Stimulated activated CD4-positive, alpha-beta T cell treated with anti-CD3 and anti-CD28 coated beads, Interleukin-1b, Interleukin-23, amount 100 ng/mL, for 24 hours (primary cell): Measurements from ENCODE around the gene IWS1.
"Not testable (repeated sequence)": the region's sequence is repeated elsewhere in the genome, so short reads cannot be mapped to it uniquely, and the experiment has no call there.

ENCODE experiments used
- DNase-seq, 4 experiments: peaks; one replicate each; pipeline ENCODE4 v3.0.0-alpha.2; 2020; ENCODE audit warnings: low read depth in 4 of 4, low spot score in 1 of 4

Gene IWS1

DNA sequence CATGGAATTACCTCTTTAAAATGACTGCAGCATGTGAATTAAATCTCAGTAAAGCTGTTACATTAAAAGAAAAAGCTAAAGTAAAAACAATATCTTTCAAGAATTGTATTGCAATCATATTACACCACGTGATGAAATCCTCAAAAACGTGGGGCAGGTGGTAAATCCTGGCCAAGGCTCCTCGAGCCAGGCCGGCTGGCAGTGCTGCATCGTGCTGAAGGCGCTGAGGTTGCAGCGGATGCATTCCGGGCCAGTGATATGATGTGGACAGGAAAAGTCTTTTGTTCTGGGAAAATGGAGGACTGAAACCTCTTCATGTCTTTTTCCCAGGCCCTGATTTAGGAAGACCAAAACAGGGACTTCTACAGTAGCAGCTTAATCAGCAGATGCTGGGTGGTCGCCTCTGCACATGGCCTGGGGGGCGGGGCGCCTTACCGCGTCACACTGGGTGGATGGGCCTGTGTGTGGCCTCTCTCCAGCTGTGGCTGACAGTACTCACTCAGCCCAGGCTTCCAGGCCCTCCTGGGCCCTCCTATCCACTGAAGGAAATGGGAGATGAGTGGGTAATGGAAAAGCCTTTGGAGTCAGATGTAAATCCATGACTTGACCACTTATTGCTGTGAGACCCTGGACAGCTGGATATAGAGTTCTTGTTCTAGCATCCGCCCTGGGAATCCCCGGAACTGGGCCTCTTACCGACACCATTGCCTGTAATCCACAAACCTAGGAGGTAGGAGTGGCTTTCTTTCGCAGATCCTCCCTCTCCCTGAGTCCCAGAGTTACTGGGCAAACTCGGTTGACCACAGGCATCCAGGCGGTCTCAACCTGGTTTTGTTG lies 62.9 kb downstream of the IWS1 start:
- no peak for DNase-seq

DNA sequence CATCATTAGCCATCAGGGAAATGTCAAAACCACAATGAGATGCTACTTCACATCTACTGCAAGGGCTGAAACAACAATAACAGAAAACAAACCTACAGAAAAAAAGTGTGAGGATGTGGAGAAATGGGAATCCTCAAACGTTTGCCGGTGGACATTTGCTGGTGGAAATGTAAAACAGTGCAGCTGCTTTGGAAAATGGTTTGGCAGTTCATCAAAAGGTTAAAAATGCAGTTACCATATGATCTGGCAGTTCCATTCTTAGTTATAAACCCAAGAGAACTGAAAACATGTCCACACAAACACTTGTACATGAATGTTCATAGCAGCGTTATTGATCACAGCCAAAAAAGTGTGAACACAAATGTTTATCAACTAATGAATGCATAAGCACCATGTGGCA lies 63.8 kb downstream of the IWS1 start:
- DNase-seq: no peak

DNA sequence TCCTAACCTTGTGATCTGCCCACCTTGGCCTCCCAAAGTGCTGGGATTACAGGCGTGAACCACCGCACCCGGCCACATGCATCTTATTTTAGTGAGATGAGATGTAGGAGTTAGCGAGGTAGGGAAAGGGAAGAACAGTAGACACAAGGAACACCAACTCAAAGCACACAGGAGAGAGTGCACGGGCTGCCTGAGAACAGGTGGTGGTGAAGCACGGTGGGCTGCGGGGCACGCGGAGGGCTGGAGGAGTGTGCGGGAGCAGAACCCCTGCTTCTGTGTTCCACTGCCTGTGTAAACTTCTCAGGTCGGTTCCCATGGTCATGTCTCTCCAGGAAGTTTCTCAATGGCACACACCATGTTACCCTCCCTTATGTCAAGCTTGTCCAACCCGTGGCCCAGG lies 69.3 kb downstream of the IWS1 start:
- DNase-seq: no peak

DNA sequence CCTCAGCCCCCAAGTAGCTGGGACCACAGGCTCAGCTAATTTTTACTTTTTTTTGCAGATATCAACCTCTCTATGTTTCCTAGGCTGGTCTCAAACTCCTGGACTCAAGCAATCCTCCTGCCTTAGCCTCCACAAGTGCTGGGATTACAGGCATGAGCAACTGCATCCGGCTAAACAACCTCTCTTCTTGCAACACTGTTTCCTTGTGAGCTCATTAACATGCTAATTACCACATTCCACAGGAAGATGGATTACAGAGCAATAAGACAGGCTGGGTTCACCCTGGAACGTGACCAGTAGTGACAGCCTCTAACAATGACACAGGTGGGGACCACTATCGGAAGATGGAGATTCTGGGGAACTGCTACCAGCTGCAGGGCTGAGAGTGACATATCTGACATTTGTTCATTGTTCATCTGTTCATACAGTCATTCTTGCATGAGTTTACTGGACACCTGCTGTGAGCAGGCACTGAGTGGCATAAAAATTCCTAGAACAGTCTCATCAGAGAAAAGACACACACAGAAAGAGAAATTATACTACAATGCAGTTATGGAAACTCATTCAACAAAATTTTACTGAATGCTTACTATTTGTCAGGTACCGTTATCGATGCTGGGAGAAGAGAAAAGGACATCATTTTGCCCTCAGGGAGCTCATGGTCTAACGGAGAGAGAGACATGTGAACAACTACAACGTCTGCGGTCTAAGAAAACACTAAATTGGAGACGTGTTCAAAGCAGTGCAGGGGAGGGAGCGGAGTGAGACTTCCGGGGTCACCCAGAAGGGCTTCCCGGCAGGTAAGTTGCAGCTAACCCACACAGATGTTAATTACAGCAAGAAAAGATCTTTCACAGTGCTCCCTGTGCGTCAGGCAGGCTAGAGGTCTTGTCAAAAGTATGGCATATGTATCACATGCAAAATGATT lies 70.5 kb downstream of the IWS1 start:
- no peak for DNase-seq

DNA sequence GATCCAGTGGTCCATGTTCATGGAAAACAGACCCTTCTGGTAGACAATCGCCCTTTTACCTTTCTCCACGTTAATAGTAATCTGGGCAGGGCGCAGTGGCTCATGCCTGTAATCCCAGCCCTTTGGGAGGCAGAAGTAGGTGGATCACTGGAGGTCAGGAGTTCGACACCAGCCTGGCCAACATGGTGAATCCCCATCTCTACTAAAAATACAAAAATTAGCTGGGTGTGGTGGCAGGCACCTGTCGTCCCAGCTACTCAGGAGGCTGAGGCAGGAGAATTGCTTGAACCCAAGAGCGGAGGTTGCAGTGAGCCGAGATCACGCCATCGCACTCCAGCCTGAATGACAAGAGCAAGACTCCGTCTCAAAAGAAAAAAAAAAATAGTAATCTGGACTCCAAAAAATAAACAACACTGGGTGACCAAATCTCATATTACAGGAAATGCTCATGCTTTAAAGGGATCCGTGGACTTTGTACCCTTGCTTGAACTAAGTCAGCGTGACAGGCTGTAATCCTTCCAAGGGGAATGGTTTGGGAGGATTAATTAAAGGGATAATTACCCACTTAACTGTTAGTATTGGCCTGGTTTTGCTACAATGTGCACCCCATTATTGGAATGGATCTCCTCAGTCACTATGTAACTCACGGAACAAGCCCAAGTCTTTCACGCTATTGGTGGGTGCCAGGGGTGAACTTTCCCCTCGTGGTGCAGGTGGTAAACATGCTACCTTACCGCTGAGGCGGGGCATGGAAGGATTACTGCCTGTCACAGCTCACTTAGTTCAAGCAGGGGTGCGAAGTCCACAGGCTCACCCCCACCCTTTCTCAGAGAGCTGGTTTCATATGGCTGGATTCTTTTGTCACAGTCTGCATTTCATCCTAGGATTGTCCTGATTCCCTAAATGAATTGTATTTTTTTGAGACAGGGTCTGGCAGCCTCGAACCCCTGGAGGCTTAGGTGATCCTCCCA lies 71.4 kb downstream of the IWS1 start:
- DNase-seq: no peak

DNA sequence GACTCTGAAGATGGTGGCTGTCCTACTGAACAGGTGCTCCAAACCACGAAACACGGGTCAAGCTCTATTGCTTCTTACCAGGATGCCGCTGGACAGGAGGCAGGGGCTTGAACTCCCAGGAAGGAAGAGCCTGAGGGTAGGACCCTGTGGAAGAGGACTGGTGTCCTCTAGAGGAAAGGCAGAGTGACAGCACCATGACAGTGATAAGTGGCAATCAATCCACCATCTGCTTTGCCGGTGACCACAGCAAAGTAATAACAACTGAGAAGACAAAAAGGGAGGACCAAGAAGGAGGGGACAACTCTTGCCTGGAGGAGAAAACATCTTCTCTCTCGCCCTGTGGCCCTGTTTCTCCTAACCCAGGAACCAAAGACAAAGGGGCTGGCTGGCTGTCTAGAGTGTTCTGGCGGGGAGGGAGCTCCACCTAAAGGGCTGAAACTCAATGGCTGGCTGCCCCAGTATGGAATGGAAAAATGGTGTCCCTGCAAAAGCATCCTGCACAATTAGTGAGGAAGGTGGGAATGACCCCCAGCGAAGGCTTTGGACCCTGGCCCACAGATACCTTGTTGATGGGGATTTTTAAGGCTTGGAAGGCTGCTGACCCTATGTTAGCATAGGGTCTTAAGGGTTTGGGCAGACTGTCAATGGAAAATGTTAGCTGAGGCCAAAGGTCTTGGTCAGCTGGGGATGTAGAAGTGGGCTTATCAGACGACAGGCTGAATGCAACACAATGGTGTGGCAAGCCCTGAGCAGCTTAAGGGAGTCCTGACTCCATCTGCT lies 72.7 kb downstream of the IWS1 start:
- DNase-seq: no peak

DNA sequence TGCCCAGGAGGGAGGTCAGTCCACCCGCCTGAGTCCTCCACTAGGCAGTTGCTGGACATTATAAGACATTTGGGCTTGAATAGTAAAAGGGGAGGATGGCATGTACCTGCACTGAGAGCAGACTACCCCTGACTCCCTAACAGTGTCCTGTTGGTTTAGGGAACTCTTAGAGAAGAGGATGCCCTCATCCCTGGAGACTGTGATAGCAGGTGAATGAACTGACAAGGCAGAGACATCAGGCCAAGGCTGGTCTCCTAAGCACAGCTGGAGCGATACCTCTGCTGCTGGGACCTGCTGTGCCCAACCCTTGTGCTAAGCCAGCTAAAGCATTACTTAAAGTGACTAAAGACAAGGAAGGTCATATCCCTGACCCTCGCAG lies 73.3 kb downstream of the IWS1 start:
- no peak for DNase-seq

DNA sequence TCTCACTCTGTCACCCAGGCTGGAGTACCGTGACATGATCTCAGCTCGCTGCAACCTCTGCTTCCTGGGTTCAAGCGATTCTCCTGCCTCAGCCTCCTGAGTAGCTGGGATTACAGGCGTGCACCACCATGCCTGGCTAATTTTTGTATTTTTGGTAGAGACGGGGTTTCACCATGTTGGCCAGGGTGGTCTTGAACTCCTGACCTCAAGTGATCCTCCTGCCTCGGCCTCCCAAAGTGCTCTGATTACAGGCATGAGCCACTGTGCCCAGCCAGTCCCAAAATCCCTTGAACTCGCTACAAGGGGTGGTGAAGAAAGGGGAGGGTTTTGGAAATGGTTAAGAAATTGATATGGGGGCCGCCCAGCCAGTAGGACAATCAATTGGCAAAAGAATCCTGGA lies 73.9 kb downstream of the IWS1 start:
- DNase-seq: not testable (repeated sequence)

DNA sequence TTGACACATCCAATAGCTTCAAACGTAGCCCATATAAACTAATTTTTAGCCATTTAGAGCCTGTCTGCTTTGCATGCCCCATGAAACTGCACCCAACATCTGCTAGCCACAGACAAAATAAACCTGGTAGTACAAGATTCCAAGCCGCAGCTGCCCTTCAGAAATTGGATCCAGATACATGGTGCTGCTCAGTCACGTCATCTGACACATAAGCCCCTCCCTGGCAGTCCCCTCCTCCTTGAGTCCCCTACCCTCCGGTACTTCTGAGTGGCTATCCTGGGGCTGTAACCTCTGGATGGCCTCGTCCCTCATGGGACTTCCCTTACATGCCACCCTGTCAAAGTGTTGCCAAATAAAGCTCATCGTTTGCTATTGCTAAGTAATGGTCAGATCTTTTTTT lies 74.3 kb downstream of the IWS1 start:
- no peak for DNase-seq

DNA sequence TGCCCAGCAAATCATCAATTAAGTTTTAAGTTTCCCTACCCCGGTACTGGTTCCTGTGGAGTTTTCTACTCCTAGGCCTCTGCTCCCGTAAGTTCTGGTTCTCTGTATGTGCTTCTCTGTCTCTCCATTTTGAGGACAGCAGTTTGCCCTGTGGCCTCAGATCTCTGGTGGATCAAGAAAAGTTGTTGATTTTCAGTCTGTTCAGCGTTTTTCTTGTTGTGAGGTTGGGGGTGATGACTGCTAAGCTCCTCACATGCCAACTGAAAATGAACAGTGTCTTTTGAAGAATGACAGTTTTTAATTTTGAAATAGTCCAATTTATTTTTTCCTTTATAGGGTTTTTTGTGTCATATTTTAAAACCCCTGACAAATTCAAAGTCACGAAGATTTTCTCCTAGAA lies 76.4 kb downstream of the IWS1 start:
- DNase-seq: no peak

DNA sequence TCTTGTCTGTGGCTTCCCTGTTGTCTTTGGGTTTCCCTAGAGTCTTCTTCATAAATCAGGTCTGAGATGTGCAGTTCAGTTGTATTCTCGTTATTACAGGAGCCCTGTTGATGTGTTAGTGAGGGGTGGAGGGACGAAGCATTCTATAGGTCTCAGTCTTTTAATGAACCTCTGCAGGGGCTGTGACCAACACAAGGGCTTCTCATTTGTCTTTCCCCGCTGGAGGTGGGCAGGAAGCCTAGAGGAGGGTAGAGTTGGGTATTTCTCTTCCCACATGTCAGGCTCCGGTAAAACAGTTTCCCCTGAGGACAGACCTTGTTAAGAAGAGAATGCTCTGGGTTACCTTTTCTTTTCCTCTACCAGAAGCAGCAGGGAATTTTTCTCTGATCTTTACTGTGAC lies 76.9 kb downstream of the IWS1 start:
- DNase-seq: no peak

DNA sequence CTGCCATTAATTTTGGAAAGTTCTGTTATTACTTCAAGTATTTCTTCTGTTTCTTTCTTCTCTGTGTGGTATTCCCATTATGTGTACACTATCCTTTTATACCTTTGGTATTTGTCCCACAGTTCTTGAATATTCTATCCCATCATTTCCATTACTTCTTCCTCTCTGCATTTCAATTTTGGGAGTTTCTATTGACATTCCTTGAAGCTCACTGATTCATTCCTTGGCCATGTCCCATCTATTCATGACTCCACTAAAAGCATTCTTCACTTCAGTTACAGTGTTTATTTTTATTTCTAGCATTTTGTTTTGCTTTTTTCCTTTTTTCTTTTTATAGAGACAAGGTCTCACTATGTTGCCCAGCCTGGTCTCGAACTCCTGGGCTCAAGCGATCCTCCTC lies 77.8 kb downstream of the IWS1 start:
- DNase-seq: no peak

DNA sequence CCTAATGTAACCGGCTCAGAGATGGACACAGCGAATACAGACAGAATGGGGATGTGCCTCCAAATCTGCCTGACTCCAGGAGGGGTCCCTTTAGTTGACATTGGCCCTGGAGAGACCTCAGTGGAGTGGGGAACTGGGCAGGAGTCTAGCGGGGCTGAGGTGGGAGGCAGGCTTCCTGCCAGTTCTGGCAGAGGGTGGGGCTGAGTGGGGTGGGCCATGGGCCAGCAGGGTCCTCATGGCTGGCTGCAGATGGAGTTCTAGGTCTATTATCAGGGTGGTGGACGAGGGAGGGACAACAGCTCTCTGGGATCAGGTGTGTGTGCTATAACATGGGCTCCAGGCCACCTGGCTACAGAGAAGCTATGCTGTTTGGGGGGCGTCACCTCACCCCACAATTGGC lies 86.9 kb downstream of the IWS1 start:
- DNase-seq: no peak

DNA sequence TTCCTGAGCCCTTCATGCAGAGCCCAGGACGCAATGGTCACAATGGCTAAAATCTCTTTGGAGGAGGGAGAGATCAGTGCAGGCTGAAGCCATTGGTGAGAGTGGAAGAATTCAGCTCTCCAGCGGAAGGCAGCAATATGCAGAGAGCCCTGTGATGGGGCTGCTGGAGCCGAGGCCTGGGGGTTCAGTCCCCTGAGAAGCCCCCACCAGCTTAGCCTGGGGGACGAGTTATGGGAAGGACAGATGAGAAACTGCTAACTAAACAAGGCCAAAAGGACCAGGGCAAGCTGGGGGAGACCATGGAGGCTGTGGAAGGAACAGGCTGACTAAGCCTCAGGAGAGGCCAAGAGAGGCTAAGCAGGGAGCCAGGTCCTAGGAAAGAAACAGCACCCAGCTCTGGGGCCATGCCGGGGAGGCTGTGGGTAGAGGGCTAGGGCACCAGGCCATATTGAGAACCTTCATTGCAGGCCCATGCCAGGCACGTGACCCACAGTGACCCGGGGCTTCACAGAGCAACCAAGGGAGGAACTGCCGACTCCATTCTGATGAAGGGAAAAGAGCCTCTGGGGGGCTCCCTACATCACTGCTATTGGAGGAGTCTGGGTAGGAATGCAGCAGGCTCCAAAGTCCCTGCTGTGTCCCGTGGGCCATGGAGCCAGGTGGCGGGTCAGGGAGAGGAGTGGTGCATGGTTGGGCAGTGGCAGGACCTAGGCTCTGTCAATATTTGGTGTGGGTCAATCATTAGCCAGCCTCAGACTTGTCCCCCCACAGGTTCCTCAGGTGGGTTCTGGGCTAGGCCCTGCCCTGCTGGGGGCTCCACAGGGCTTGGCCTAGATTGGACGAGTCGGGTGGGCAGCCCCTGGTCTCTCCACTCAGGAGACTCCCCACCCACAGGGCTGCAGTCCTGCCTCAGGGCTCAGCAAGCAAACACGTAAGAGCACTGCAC lies 88.2 kb downstream of the IWS1 start:
- DNase-seq: no peak

DNA sequence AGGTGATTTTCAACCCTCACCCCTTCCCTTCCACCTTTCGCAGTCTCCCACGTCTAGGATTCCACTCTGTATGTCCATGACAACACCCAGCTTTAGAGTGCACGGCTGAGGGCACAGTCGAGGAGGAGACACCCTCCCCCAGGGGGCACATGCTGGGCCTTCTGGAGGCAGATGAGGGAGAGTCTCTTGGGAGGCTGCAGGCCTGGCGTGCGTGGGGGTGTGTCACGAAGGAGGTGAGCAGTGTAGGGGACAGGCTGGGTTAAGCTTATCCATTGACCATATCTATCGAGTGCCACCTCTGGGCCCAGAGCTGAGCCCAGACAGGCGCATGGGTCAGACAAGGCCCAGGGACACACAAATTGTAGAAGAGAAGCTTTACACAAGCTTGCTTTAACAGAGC lies 89.2 kb downstream of the IWS1 start:
- DNase-seq: no peak

DNA sequence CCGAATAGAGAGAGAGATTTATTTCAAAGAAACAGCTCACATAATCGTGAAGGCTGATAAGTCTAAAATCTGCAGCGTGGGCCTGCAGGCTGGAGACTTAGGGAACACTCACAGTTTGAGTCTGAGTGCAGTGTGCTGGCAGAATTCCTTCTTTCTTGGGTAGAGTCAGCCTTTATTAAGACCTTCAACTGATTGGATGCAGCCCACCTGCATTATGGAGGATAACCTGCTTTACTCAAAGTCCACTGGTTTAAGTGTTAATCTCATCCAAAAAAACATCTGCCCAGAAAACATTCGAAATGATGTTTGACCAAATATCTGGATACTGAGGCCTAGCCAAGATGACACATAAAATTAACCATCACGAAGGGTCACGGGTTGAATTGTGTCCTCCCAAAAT lies 91.8 kb downstream of the IWS1 start:
- DNase-seq: no peak

DNA sequence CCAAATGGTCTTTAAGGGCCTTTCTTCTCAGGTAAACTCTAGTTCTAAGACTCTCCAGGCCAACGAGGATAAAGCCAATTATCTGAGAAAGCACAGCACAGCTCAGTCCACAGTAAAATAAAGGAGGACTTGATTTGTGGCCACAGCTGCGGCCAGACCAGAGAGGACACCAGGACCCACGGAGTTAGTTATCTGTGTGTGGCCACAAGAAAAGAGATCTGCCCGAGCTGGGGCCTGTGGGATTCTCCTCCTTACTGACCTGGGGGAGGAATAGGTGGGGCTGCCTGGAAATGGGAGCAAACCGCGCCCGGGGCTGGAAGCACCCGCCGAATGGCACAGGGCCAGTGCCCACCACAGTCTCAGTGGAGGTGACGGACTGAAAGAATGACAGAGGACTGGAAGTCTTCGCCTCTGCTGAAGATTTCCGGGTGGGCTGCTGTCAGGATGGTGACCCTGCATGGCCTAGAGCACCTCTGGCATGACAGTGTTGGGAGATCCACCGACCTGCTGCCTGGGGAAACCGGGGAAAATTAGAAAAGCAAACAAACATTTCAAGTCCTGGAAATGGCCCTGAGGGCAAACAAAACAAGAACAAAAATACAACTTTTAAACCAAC lies 94.8 kb downstream of the IWS1 start:
- no peak for DNase-seq
